Activated CD4-positive, alpha-beta T cell treated with anti-CD3 and anti-CD28 coated beads, Interleukin-2, amount 50 U/mL, for 16 hours (primary cell): Measurements from ENCODE around the gene ST8SIA4.
"Not testable (repeated sequence)": the region's sequence is repeated elsewhere in the genome, so short reads cannot be mapped to it uniquely, and the experiment has no call there.

ENCODE experiments used
- DNase-seq: peaks from one replicate; pipeline ENCODE4 v3.0.0-alpha.2; 2020

The ST8SIA4 gene

DNA sequence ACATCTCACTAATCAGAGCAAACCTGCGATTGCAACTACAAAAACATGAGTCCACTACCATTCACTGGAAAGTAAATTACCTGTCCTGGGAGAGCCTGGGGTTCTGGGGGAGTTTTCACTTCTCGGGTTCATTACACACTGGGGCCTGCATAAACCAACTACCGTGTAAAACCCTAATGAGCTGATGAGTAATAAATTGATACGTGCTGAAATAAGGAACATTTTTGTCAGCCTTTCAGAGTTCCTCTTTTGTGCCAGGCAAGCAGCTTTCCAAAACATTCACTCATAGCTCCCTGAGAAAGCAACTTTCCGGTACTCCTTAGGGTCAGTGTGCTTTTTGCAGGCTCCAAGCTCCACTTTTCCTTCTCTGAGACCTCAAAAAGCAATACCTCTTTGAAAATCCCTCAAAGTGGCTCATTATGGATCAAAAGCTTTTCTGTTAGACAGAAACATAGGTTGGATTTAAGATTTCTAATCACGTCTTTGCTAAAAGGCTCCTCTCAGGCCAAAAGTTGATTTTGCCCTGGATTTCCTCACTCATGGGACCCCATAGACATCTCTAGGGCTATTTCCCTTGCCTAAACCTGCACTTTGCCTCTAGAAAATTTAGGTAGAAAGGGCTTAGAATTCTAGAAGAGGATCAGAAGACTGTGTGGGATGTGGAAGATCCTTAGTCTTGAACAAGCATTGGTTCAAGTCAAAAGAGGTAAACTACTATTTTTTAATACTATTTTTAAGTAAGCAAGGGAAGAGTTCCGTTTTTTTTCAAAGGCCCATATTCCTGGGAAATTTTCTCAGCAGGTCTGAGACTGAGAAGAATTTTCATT is 74.8 kb downstream of the ST8SIA4 start:
- no peak for DNase-seq

DNA sequence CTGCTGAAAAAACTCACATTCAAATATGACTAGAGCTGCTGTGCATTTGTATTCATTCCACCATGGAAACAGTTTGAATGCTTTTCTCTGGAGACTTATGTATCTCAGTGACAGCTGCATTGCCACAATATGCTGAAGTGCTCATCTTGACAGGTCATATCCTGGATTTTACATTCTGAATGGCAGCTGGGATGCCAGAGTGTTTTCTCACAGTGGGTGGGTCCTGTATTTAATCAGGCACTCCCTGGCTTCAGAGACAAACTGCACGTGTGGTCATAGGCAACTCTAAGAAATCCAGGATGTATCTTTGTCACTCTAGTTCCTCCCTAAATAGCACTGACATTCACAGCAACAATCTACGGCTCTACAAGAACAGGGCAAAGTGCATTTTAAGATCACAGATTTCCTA is 75.6 kb downstream of the ST8SIA4 start:
- DNase-seq = no peak

DNA sequence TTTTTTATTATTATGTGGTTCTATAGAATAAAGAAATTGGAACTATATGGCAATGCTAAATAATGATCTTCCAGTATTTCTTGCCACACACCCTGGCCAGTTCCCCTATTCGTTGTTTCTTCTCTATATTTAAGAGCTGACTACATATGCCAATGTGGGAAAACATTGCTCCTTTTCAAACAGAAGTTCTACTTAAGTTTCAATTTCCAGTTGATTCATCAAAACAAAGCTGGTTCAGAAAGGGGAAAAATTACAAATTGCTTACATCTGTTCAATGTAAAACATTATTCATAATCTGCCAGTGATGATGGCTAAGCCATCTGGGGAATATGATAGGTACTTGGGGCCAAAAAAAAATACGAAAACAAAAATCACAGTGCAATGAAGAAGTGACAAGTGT is 76.9 kb downstream of the ST8SIA4 start:
- DNase-seq = peak; percentile 55

DNA sequence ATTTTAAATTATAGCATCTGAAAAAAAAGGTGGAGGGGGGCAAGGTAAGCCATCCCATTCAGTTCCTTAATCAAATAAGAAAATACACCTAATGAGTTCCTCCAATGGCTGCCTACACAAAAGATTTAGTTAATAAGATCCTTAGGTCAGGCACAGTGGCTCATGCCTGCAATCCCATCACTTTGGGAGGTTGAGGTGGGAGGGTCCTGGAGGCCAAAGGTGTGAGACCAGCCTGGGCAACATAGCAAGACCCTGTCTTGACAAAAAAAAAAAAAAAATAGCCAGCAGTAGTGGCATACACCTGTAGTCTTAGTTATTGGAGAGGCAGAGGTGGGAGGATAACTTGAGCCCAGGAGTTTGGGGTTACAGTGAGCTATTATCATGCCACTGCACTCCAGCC is 78.4 kb downstream of the ST8SIA4 start:
- DNase-seq = no peak

DNA sequence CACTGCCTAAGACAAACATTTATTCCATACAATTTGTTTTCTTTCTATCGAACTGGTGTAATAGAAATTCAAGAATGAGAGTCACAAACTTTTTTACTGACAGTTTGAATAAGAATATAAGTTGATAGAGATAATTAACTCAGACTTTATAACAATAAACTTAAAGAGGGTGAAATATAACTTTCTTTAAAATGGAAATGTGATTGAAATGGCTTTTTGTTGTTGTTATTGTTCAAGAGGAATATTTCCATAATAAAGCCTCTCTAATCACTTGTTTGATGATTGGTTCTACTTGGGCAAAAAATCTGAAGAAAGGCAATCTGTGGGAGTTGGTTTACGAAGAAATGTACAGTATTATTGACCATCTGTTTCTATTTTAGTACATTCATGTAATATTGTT is 79.3 kb downstream of the ST8SIA4 start:
- no peak for DNase-seq

DNA sequence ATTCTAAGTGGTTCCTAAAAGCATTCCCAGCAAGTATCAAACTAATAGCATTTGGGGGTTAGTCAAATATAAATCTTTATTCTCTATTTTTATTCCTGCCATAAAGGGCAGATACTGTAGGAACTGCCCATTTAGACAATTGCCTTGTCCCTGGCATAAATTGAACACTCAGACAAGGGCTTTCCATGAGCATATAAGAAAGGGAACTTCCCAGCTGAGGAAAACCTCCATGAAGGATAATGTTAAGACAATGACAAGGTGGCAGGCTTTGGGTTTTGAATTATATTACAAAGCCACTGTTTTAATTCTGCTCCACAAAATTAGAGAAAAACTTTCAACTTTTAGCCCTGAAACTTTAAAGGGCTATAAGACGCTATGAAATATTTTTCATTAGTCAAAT is 81.3 kb downstream of the ST8SIA4 start:
- no peak for DNase-seq

DNA sequence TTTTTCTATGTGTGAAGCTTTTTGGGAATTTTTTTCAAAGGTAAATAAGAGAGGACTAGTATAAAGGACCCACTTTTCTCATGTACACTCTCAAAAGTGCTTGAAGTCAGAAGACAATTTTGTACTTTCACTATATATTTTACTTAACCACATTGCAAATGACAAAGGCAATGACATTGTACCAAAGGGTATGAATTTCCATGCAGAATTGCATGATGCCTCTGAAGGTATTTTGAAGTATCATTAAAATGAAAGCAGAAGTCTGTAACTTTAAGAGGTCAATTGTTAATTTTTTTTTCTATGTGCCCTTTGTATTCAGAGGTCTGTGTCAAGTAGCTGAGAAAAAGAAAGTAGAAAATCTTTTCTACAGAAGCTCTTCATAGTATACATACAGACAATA is 84.7 kb downstream of the ST8SIA4 start:
- no peak for DNase-seq

DNA sequence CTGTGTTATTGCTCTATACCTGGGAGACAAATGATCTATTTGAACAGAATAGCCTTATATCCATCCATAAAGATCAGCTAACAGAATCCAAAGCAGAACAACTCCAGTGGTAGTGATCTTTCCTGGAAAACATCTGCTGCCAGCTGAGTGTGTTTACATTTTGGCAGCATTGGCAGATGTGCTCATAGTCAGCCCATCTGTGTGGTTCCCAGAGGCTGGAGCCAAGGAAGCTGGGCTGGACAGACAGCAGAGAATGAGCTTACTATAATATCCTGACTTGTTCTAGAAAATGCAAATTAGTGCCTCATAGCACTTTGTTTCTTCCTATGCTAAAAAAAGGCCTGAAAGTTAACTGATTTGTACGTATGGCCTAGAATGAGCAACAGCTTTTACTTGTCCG is 99.7 kb downstream of the ST8SIA4 start:
- DNase-seq = no peak

DNA sequence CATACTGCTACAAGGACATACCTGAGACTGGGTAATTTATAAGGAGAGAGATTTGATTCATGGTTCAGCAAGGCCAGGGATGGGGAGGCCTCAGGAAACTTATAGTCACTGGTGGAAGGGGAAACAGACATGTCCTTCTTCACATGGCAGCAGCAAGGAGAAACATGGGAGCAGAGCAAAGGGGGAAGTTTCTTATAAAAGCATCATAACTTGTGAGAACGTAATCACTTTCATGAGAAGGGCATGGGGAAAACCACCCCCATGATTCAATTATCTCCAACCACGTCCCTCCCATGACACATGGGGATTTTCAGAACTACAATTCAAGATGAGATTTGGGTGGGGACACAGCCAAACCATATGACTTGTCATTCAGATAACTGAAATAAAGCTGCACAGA is 100.9 kb downstream of the ST8SIA4 start:
- DNase-seq = no peak

DNA sequence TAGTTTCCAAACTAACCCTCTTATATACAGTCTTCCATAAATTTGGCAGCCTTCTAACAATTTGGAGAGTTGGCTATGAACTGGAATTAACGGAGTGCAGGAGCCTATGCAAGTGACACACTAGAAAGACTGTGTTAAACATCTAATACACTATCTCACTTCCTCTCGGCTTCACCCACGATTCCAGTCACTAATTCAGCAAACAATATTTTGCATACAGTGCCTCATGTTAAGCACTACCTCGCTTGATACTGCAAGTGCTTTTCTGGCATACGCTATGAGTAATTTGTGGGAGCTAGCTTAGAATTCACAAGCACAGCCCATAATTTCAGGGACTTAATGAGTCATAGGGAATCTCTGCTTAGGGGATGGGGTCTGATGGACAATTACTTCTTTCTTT is 102.5 kb downstream of the ST8SIA4 start:
- DNase-seq = no peak

DNA sequence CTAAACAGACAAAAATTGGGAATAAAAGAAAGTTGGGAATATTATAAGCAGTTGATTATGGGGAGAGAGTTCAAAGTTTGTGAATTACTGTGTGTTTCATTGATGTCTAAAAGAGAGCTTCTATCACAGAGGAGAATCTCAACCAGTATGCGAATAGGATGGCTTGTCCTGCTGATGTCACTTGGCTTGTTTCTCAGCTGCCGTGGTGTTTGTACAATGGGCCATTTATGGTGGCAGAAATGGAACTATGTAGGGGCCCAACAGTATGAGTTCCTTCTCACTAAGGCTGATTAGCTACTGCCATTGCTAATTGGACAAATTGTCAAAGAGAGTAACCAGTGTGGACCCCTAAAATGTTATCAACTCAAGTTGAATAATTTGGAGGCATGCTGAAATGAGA is 103.9 kb downstream of the ST8SIA4 start:
- DNase-seq = no peak

DNA sequence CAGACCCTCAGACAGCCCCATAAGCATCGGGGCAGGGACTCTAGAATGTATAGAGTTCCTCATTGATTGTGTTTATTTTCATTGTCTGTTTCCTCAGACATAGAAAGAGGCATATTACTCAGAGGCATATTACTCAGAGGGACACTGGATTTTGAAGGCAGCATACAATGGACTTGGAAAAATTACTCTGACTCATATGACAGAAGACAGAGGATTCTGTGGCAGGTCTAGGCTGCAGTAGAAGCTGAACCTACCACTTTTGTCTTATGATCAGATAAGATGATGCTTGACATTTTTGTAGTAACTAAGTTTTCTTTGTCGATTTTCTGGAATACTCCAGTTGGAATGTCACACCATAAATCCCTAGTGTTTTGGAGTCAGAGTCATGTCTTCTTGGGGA is 105.2 kb downstream of the ST8SIA4 start:
- no peak for DNase-seq

DNA sequence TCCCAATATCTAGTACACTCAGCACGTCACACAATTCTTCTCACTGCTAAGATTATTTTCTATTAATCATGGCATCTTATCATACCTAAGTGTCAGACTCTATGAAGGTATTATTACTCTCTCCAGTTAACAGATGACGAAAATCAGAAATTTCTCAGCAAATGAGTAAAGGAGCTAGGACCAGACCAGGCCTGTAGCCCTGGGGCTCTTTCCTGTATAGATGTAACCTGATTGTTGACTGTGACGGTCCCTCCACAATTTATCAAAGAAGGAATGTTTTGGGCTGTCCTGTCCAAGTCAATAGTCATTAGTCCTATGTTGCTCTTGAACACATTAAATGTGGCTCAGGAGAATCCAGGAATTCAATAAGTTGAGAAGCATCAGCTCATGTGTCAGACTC is 106.2 kb downstream of the ST8SIA4 start:
- no peak for DNase-seq

DNA sequence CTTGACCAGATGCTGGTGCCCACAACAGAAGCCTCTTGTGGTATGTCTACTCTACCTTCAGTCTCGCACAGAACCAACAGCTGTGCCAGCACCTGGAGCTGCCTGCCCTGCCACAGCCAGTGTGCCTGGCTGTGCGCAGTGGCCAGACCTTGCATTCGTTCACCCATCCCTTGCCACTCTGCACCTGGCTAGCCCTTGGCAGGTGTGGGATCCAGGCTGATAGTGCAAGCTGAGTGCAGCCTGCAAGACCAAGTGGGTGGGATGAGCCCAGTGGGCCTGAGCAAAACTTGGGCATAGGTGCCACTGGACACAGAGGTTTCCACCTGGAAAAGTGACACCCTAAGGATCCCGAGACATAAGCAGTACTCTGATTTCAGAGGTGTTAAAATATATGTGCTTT is 108.2 kb downstream of the ST8SIA4 start:
- no peak for DNase-seq

DNA sequence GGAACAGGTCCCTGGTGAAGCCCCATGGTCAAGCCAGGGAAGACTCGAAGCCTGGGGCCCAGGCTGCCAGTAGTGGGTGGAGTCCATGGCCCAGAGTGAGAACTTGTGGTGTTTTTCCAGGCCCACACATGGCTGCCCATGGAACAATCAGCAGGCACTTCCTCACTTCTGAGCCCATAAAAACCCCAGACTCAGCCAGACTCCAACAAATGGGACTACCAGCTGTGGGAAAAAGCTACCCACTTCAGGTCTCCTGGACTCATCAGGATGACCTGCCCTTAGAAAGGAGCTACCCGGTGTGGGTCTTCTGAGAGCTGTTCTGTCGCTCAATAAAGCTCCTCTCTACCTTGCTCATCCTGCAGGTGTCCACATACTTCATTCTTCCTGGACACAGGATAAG is 108.9 kb downstream of the ST8SIA4 start:
- DNase-seq = no peak

DNA sequence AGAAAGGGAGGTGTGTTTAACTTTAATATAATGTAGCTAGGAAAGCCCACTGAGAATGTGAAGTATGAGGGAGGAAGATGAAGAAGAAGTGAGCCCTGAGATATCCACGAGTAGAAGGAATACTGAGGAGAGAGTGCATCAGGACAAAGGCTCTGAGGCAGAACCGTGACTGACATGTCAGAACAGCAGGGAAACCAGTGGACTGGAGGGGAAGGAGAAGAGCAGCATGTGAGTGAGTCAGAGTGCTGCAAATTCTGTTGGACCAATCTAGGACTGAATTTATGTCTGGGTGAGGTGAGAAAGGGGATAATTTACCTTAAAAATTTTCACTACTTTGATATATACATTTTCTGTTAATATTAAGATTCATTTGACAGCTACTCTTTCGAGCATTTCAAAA is 110.3 kb downstream of the ST8SIA4 start:
- DNase-seq = no peak

DNA sequence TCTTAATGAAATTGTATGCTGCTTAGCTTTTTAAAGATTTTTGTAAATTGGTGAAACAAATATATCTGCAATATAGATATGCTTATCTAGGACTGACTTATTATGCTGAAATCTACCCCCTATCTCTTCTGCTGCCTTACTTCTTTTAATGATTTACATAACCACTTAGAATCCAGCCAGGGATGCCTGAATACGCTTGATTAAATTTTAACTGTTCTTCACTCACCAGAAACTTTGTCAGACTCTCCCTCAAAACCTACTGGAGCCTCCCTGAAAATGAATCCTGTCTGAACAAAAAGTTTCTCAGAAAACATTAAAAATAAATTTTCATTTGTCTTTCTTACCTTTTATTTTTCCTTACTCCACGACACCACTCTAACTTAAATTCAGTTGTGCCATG is 111.7 kb downstream of the ST8SIA4 start:
- no peak for DNase-seq

DNA sequence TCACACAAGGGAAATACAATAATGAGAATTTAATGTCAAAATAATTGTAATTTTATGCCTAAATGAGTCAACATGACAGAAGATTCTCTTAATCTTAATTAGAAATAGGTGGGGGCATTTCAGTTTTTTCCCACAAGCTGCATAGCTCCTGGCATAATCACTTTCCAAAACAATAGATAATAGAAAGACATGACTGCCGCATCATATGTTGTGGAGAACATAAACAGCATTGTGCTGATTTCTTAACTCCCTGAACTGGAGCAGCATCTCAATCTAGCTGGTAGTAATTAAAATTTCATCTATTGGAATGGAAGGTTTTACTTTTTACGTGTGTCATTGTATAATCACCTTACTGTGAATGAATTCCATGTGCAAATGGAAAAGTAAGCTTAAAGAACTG is 112.1 kb downstream of the ST8SIA4 start:
- no peak for DNase-seq

DNA sequence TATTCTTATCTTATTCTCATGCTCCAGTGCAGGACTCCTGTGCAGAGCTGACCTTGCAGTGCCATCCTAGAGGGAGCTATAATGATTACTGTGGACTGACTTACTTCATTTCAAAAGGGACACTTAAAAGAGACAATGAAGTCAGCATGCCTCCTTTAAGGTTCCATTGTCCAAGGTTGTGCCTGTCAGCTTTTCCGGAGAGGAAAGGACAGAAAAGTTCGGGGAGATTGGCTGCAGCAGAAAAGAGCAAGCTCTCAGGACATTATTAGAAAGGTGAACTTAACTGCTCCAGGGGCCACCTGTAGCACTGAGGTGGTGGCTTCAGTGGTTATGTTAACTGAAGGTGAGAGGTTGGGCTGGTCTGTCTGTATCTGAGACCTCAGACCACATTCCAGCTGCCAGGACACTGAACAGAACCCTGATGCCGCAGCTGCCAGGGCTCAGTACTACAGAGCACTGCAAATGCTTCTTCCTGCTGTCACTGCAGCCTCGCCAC is 112.9 kb downstream of the ST8SIA4 start:
- no peak for DNase-seq

DNA sequence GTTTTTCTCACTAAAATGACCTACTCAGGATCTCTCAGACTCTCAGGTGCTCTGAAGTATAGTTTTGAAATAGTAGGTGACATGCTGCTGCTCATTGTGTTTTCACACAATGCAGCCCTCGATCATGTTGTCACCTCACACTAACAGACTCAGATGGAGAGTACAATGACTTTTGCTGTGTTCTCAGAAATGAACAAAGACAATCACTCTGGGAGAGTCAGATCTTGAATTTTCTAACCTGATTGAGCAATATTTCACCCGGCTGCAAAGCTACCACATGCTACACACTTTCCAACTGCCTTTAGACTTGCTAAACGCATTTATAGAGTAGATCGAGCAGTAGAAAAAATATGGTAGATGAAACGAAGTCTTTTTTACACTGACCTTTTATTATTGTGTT is 113.4 kb downstream of the ST8SIA4 start:
- peak; percentile 55 for DNase-seq

DNA sequence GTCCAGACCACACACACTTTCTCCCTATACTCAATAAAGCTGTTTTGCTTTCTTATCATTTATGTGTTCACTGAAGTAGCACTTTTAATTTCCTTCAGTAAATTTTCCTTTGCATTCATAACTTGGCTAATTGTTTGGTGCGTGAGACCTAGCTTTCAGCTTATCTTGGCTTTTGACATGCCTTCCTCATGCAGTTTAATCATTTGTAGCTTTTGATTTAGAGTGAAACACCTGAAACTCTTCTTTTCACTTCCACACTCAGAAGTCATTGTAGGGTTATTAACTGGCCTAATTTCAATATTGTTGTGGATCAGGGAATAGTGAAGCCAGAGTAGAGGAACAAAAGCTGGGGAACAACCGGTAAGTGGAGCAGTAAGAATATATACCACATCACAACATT is 114.7 kb downstream of the ST8SIA4 start:
- no peak for DNase-seq

DNA sequence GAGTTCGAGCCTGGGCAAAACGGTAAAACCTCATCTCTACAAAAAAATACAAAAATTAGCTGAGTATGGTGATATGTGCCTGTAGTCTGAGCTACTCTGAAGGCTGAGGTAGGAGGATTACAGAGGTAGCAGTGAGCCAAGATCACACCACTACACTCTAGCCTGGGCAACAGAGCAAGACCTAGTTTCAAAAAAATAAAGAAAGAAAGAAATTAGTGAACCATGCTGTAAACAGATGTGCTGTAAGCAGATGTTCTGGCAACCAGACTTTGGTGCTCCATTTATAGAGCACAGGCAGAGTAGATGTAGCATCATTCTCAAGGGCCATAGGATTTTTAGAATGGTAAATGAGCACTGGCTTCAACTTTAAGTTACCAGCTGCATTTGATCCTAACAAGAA is 115.4 kb downstream of the ST8SIA4 start:
- no peak for DNase-seq

DNA sequence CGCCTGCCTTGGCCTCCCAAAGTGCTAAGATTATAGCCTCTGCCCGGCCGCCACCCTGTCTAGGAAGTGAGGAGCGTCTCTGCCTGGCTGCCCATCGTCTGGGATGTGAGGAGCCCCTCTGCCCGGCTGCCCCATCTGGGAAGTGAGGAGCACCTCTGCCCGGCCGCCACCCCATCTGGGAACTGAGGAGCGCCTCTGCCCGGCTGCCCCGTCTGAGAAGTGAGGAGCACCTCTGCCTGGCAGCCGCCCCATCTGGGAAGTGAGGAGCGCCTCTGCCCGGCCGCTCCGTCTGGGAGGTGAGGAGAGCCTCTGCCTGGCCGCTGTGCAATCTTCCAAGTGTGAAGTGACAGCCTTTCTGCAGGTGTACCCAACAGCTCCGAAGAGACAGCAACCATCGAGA is 117.5 kb downstream of the ST8SIA4 start:
- not testable (repeated sequence) for DNase-seq

DNA sequence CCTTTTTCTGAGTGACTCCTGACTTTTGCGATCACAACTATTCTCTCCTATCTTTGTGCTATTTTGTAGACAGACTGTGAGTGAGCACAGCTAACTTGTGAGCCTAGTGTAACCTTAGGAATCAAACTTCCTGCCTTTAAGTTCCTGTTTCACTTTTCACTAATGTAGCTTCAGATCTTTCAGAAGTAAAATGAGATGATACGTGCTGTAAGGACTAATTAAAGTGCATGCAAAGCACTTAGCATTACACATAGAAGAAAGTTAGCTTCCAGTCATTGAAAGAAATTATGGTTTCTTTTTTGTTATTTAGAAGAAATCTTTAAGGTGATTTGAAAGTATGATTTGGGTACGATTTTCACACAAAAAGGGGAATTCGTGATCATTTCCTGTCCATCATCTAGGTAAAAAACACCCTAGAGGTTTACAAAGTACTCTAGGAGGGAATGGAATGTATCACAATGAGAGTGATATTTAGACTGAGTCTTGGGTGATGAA is 122.7 kb downstream of the ST8SIA4 start:
- peak; percentile 42 for DNase-seq
